Kidney (tissue), 14 donors: ENCODE data around the gene SIAH3. TPM values are rescaled to one million over a fixed set of nuclear protein-coding genes. Genes with fewer than 3 reads are reported as not detected.

ENCODE experiments used
- DNase-seq, 5 donors: peaks; one replicate each; pipeline ENCODE4 v3.0.0-alpha.2; 2013 to 2020
- FAIRE-seq: peaks from 2 replicates; lab custom pipeline; 2012; peaks lifted over from hg19 to GRCh38; lab: Jason Lieb, UNC
- H3K27ac ChIP-seq, 2 donors: one replicate each; pipeline ENCODE4 v1.7.0; 2013; ENCODE audit warnings: low read depth in 2 of 2, low read length in 2 of 2, inconsistent platforms in 1 of 2
- H3K27me3 ChIP-seq: one replicate; pipeline ENCODE4 v1.7.1; 2013; ENCODE audit warnings: low read length, inconsistent platforms; ENCODE audit not compliant: control insufficient read depth, insufficient read depth
- H3K36me3 ChIP-seq, 3 donors: one replicate each; pipeline versions ENCODE4 v1.7.0 to v1.7.1; 2013; ENCODE audit warnings: low read length in 3 of 3, control low read depth in 1 of 3, inconsistent platforms in 1 of 3; ENCODE audit not compliant: insufficient read depth in 3 of 3, control insufficient read depth in 2 of 3
- H3K4me1 ChIP-seq, 3 donors: one replicate each; pipeline versions ENCODE4 v1.7.0 to v1.7.1; 2013; ENCODE audit warnings: low read length in 3 of 3, inconsistent platforms in 1 of 3, low read depth in 1 of 3; ENCODE audit not compliant: control insufficient read depth in 2 of 3, insufficient read depth in 2 of 3
- H3K4me3 ChIP-seq, 3 donors: one replicate each; pipeline versions ENCODE4 v1.7.0 to v1.8.1; 2013; ENCODE audit warnings: low read length in 3 of 3, control low read depth in 1 of 3, inconsistent platforms in 1 of 3
- H3K9ac ChIP-seq, 3 donors: one replicate each; pipeline versions ENCODE4 v1.7.0 to v1.7.1; 2013; ENCODE audit warnings: low read length in 3 of 3, control low read depth in 1 of 3, inconsistent platforms in 1 of 3
- H3K9me3 ChIP-seq, 3 donors: one replicate each; pipeline versions ENCODE4 v1.7.0 to v1.7.1; 2013; ENCODE audit warnings: low read length in 3 of 3, control low read depth in 1 of 3, inconsistent platforms in 1 of 3; ENCODE audit not compliant: control insufficient read depth in 2 of 3, insufficient read depth in 1 of 3
- CTCF ChIP-seq: IDR thresholded peaks from 3 replicates; pipeline ENCODE4 v1.5.1; 2012; ENCODE audit warnings: mild to moderate bottlenecking, moderate library complexity, borderline replicate concordance; ENCODE audit not compliant: insufficient read depth; ENCODE audit errors: extremely low read depth
- intact Hi-C: fragments of 100-400 bp; cut with DNase I; formaldehyde crosslinking; loops from one replicate; pipeline ENCODE4 v1.11.1; 2022
- polyA plus RNA-seq: library from polyadenylated mRNA; stranded (reverse); fragments of 350-450 nt; fragmentation: Illumina TruSeq; extraction: RNeasy Lipid Tissue Mini Kit (QIAGEN cat#74804); gene quantifications from one replicate; pipeline ENCODE4 v1.2.3, GENCODE V29; 2014; ENCODE audit warnings: low read depth, low replicate concordance; ENCODE audit not compliant: insufficient read depth
- total RNA-seq: library from RNA; stranded (reverse); fragmentation: NEBNext Ultra II Directional; extraction: Animal tissue kit (Norgen Biotek cat#: 25700); gene quantifications from one replicate; pipeline ENCODE4 v1.2.1, GENCODE V29; 2021
- donor health status: control.
- donor health status: control.
- donor health status: control.
- donor health status: control.
- donor health status: control.
- donor health status: DM: yes; HTN: yes; CAD: no.
- donor health status: Normal renal cell carcinoma (clear cell type).

Gene SIAH3
- total and polyA plus RNA-seq, 2 donors from 2014 or later = 0.03 to 0.41 TPM

- FAIRE-seq = no peak
- H3K9ac ChIP-seq = no peak overlapping the region
- no peaks in the 10 kb centered on the region for H3K27me3 ChIP-seq
- TF ChIP-seq CTCF = no peak
- no peaks in the 10 kb centered on the region for H3K36me3 ChIP-seq
- intact Hi-C loops = no loop called here
- H3K4me1 ChIP-seq = no peaks in the 10 kb centered on the region
- no peak for DNase-seq
- H3K9me3 ChIP-seq = no peaks in the 10 kb centered on the region
- H3K27ac ChIP-seq = no peak overlapping the region
- no peak overlapping the region for H3K4me3 ChIP-seq
These were observed 28.7 kb upstream of the SIAH3 start for GRCh38 chr13:45880242-45880641.

- no peak overlapping the region for H3K9ac ChIP-seq
- no peak for FAIRE-seq
- no peaks in the 10 kb centered on the region for H3K27me3 ChIP-seq
- intact Hi-C loops = no loop called here
- TF ChIP-seq CTCF = peak; percentile 36
- no peaks in the 10 kb centered on the region for H3K4me1 ChIP-seq
- H3K9me3 ChIP-seq = no peaks in the 10 kb centered on the region
- H3K27ac ChIP-seq = no peak overlapping the region
- H3K36me3 ChIP-seq = no peaks in the 10 kb centered on the region
- DNase-seq = peak in 4 of 5 donors; percentile 63 to 81 (median 72)
- no peak overlapping the region for H3K4me3 ChIP-seq
These were observed 28.1 kb upstream of the SIAH3 start for GRCh38 chr13:45879666-45880065.

- no peak for FAIRE-seq
- intact Hi-C loops = no loop called here
- Histone ChIP-seq H3K36me3 (no peaks in the 10 kb centered on the region), H3K4me3 (no peak overlapping the region), H3K27ac (no peak overlapping the region), H3K9me3 (no peaks in the 10 kb centered on the region), H3K27me3 (no peaks in the 10 kb centered on the region), H3K4me1 (no peaks in the 10 kb centered on the region), H3K9ac (no peak overlapping the region)
- no peak for TF ChIP-seq CTCF
- no peak for DNase-seq
These were observed 27.4 kb upstream of the SIAH3 start for GRCh38 chr13:45878966-45879365.

GRCh38 chr13:45876781-45877180 lies 25.2 kb upstream of the SIAH3 start:
- Histone ChIP-seq H3K4me1 (no peaks in the 10 kb centered on the region), H3K27ac (no peak overlapping the region), H3K27me3 (no peaks in the 10 kb centered on the region), H3K9me3 (no peaks in the 10 kb centered on the region), H3K36me3 (no peaks in the 10 kb centered on the region), H3K9ac (no peak overlapping the region), H3K4me3 (no peak overlapping the region)
- DNase-seq = no peak
- intact Hi-C loops = no loop called here
- TF ChIP-seq CTCF = no peak
- no peak for FAIRE-seq
